Measurements from ENCODE around the gene RNU6-8. TPM values are rescaled to one million over a fixed set of nuclear protein-coding genes. Genes with fewer than 3 reads are reported as not detected.

Gene RNU6-8
- total and polyA plus RNA-seq, 2 donors (not counting 1 experiment from before 2014, with no cell fraction given): not detected

DNA sequence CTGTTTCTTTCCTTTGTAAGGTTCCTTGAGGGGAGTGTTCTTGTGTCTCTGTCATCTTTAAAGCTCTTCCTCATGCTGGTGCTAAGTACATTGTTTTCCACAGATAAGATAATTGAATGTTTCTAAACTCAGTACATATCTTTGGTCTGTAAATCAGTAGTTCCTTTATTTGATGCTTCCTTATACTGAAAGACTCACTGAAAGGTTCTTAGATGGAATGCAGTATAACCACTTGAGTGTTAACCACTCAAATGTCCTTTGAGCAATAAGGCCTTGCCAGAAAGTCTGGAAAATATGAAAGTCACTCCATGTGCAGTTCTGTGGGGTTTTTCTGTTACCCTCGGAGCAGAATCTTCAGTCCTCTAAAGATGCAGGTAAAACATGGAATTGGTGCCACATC, 23.0 kb upstream of the RNU6-8 start:
- Mint-ChIP-seq H3K27ac (no peak overlapping the region), H3K4me1 (peaks cover 1% of the 10 kb centered on the region), H3K9me3 (ENCODE audit: insufficient read depth) (no peaks in the 10 kb centered on the region), H3K27me3 (peaks cover 20% of the 10 kb centered on the region), H3K4me3 (no peak overlapping the region)
- Histone ChIP-seq H3K27me3 (replicated peaks in 1 of 4; ENCODE audit: control extremely low read depth in 1 of 4, control insufficient read depth in 3 of 4, insufficient read depth in 4 of 4, low read length in 3 of 4) (no peaks in the 10 kb centered on the region), H3K4me2 (replicated peaks; ENCODE audit: low read depth, low read length, poor library complexity, severe bottlenecking) (no peak overlapping the region), H3K9ac (ENCODE audit: low read length) (no peak overlapping the region), H3K79me2 (ENCODE audit: control insufficient read depth, insufficient read depth, low read length) (no peaks in the 10 kb centered on the region), H3K9me3 (ENCODE audit: control extremely low read depth in 1 of 3, control insufficient read depth in 2 of 3, insufficient read depth in 1 of 3, low read length in 2 of 3) (no peaks in the 10 kb centered on the region), H4K20me1 (ENCODE audit: control insufficient read depth, insufficient read depth, low read length, poor library complexity, severe bottlenecking) (no peaks in the 10 kb centered on the region), H3K36me3 (replicated peaks in 1 of 2; ENCODE audit: control extremely low read depth in 1 of 2, control insufficient read depth in 1 of 2, extremely low read depth in 1 of 2, insufficient read depth in 2 of 2, low read length in 1 of 2) (no peaks in the 10 kb centered on the region), H3K4me3 (ENCODE audit: control extremely low read depth in 1 of 5, extremely low read depth in 1 of 5, insufficient read depth in 1 of 5, low read depth in 2 of 5, low read length in 4 of 5) (no peak overlapping the region), H2AFZ (ENCODE audit: insufficient read depth, low read depth, low read length, poor library complexity, severe bottlenecking) (no peak overlapping the region), H3K27ac (ENCODE audit: low read length in 2 of 2) (no peak overlapping the region), H3K4me1 (ENCODE audit: control insufficient read depth in 2 of 2, insufficient read depth in 2 of 2, low read length in 2 of 2) (no peaks in the 10 kb centered on the region)
- ATAC-seq (ENCODE audit: low read depth) (no peak), DNase-seq (no peak)
- WGBS (ENCODE audit: insufficient coverage): no CpG with 5 or more reads among the region's 1 CpG
- POLR2A ChIA-PET: no interaction called here
- TF ChIP-seq, protein P1, sequence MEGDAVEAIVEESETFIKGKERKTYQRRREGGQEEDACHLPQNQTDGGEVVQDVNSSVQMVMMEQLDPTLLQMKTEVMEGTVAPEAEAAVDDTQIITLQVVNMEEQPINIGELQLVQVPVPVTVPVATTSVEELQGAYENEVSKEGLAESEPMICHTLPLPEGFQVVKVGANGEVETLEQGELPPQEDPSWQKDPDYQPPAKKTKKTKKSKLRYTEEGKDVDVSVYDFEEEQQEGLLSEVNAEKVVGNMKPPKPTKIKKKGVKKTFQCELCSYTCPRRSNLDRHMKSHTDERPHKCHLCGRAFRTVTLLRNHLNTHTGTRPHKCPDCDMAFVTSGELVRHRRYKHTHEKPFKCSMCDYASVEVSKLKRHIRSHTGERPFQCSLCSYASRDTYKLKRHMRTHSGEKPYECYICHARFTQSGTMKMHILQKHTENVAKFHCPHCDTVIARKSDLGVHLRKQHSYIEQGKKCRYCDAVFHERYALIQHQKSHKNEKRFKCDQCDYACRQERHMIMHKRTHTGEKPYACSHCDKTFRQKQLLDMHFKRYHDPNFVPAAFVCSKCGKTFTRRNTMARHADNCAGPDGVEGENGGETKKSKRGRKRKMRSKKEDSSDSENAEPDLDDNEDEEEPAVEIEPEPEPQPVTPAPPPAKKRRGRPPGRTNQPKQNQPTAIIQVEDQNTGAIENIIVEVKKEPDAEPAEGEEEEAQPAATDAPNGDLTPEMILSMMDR (IDR thresholded peaks at IDR 0.05): no peak
- TF ChIP-seq EZH2 (IDR thresholded peaks at IDR 0.05; ENCODE audit: borderline replicate concordance, insufficient read depth, low read depth, low read length, poor library complexity, severe bottlenecking): no peak
- CTCF ChIA-PET: no interaction called here
- intact Hi-C loops (cut with micrococcal nuclease): no loop called here

- no peaks in the 10 kb centered on the region for H4K20me1 ChIP-seq (ENCODE audit: control insufficient read depth, insufficient read depth, low read length, poor library complexity, severe bottlenecking)
- H3K4me3 Mint-ChIP-seq: no peak overlapping the region
- no peak overlapping the region for H3K4me2 ChIP-seq (replicated peaks; ENCODE audit: low read depth, low read length, poor library complexity, severe bottlenecking)
- ATAC-seq (ENCODE audit: low read depth) (no peak), DNase-seq (no peak)
- no peak overlapping the region for H3K27ac Mint-ChIP-seq
- no peaks in the 10 kb centered on the region for H3K9me3 ChIP-seq (ENCODE audit: control extremely low read depth in 1 of 3, control insufficient read depth in 2 of 3, insufficient read depth in 1 of 3, low read length in 2 of 3)
- no CpG with 5 or more reads among the region's 1 CpG for WGBS (ENCODE audit: insufficient coverage)
- H3K79me2 ChIP-seq (ENCODE audit: control insufficient read depth, insufficient read depth, low read length): no peaks in the 10 kb centered on the region
- H3K4me1 ChIP-seq (ENCODE audit: control insufficient read depth in 2 of 2, insufficient read depth in 2 of 2, low read length in 2 of 2): no peaks in the 10 kb centered on the region
- ChIA-PET POLR2A (interaction anchor here (0.7 kb wide), 1 partner anchor 149 kb away, joined by 4 read pairs; no protein-coding TSS in a partner anchor), CTCF (interaction anchor here (0.9 kb wide), 1 partner anchor 152 kb away, joined by 4 read pairs; no protein-coding TSS in a partner anchor)
- H3K4me1 Mint-ChIP-seq: peaks cover 1% of the 10 kb centered on the region
- no peaks in the 10 kb centered on the region for H3K27me3 ChIP-seq (replicated peaks in 1 of 4; ENCODE audit: control extremely low read depth in 1 of 4, control insufficient read depth in 3 of 4, insufficient read depth in 4 of 4, low read length in 3 of 4)
- no peak overlapping the region for H3K4me3 ChIP-seq (ENCODE audit: control extremely low read depth in 1 of 5, extremely low read depth in 1 of 5, insufficient read depth in 1 of 5, low read depth in 2 of 5, low read length in 4 of 5)
- H3K27ac ChIP-seq (ENCODE audit: low read length in 2 of 2): no peak overlapping the region
- no peak overlapping the region for H2AFZ ChIP-seq (ENCODE audit: insufficient read depth, low read depth, low read length, poor library complexity, severe bottlenecking)
- peaks cover 20% of the 10 kb centered on the region for H3K27me3 Mint-ChIP-seq
- no peaks in the 10 kb centered on the region for H3K36me3 ChIP-seq (replicated peaks in 1 of 2; ENCODE audit: control extremely low read depth in 1 of 2, control insufficient read depth in 1 of 2, extremely low read depth in 1 of 2, insufficient read depth in 2 of 2, low read length in 1 of 2)
- H3K9me3 Mint-ChIP-seq (ENCODE audit: insufficient read depth): no peaks in the 10 kb centered on the region
- H3K9ac ChIP-seq (ENCODE audit: low read length): no peak overlapping the region
- TF ChIP-seq, protein P1 (IDR thresholded peaks at IDR 0.05): no peak
- no peak for TF ChIP-seq EZH2 (IDR thresholded peaks at IDR 0.05; ENCODE audit: borderline replicate concordance, insufficient read depth, low read depth, low read length, poor library complexity, severe bottlenecking)
- intact Hi-C loops (cut with micrococcal nuclease): no loop called here
Measured at GRCh38 chr14:32225378-32225920, 22.4 kb upstream of the RNU6-8 start.
